Measurements from ENCODE around the gene MERTK. TPM values are rescaled to one million over a fixed set of nuclear protein-coding genes. Genes with fewer than 3 reads are reported as not detected.
"Not testable (repeated sequence)": the region's sequence is repeated elsewhere in the genome, so short reads cannot be mapped to it uniquely, and the experiment has no call there.

The MERTK gene
- total RNA-seq, 1 experiment from 2014 or later: not detected

- DNase-seq (ENCODE audit: low read depth): peak; percentile 92
Observed at GRCh38 chr2:112041460-112041859, 143.1 kb downstream of the MERTK start.

- no peak for DNase-seq (ENCODE audit: low read depth)
Observed at GRCh38 chr2:112045446-112046014, 147.1 kb downstream of the MERTK start.

GRCh38 chr2:112046231-112046630, 147.8 kb downstream of the MERTK start:
- DNase-seq (ENCODE audit: low read depth): no peak

GRCh38 chr2:112047537-112048235, 149.3 kb downstream of the MERTK start:
- no peak for DNase-seq (ENCODE audit: low read depth)

- DNase-seq (ENCODE audit: low read depth): no peak
Observed at GRCh38 chr2:112048236-112048592, 149.8 kb downstream of the MERTK start.

GRCh38 chr2:112048887-112049286, 150.5 kb downstream of the MERTK start:
- peak; percentile 66 for DNase-seq (ENCODE audit: low read depth)

GRCh38 chr2:112050316-112050715, 151.9 kb downstream of the MERTK start:
- no peak for DNase-seq (ENCODE audit: low read depth)

- peak; percentile 94 for DNase-seq (ENCODE audit: low read depth)
Observed at GRCh38 chr2:112053917-112054846, 155.8 kb downstream of the MERTK start.

GRCh38 chr2:112054847-112055729, 156.7 kb downstream of the MERTK start, which contains the start of gene TMEM87B:
Gene TMEM87B, plus strand, starts transcription at chr2:112055269. Its CDS starts 323 bp downstream, at chr2:112055592.
- DNase-seq (ENCODE audit: low read depth): peak; percentile 98

- peak; percentile 98 for DNase-seq (ENCODE audit: low read depth)
Observed at GRCh38 chr2:112055730-112056625, 157.6 kb downstream of the MERTK start.

- no peak for DNase-seq (ENCODE audit: low read depth)
Observed at GRCh38 chr2:112056626-112056987, 158.2 kb downstream of the MERTK start.

GRCh38 chr2:112059671-112060070, 161.3 kb downstream of the MERTK start:
- no peak for DNase-seq (ENCODE audit: low read depth)

GRCh38 chr2:112061299-112061698, 162.9 kb downstream of the MERTK start:
- DNase-seq (ENCODE audit: low read depth): no peak

- no peak for DNase-seq (ENCODE audit: low read depth)
Observed at GRCh38 chr2:112061840-112062239, 163.4 kb downstream of the MERTK start.

GRCh38 chr2:112062894-112063293, 164.5 kb downstream of the MERTK start:
- DNase-seq (ENCODE audit: low read depth): no peak

GRCh38 chr2:112065486-112065885, 167.1 kb downstream of the MERTK start:
- DNase-seq (ENCODE audit: low read depth): no peak

GRCh38 chr2:112065966-112066365, 167.6 kb downstream of the MERTK start:
- peak; percentile 65 for DNase-seq (ENCODE audit: low read depth)

GRCh38 chr2:112069794-112070193, 171.4 kb downstream of the MERTK start:
- DNase-seq (ENCODE audit: low read depth): not testable (repeated sequence)

- DNase-seq (ENCODE audit: low read depth): no peak
Observed at GRCh38 chr2:112073875-112074274, 175.5 kb downstream of the MERTK start.

GRCh38 chr2:112074506-112074905, 176.1 kb downstream of the MERTK start:
- DNase-seq (ENCODE audit: low read depth): no peak

All from RPMI7951 (cell line).